ENCODE results near the gene UBB.
"Not testable (repeated sequence)": the region's sequence is repeated elsewhere in the genome, so short reads cannot be mapped to it uniquely, and the experiment has no call there.

Gene UBB

GRCh38 chr17:16377941-16378341, 3.0 kb upstream of the UBB start:
- DNase-seq, result no peak

GRCh38 chr17:16378636-16379282, 2.1 kb upstream of the UBB start:
- DNase-seq, result peak; percentile 65

GRCh38 chr17:16379654-16380053, 1.2 kb upstream of the UBB start:
- DNase-seq, result no peak

GRCh38 chr17:16381496-16381820, 567 bp downstream of the UBB start:
- peak; percentile 32 for DNase-seq

- no peak for DNase-seq
Observed at GRCh38 chr17:16383216-16383615, 2.3 kb downstream of the UBB start.

- DNase-seq, result no peak
Observed at GRCh38 chr17:16383772-16384287, 2.9 kb downstream of the UBB start.

GRCh38 chr17:16384557-16384956, 3.7 kb downstream of the UBB start:
- DNase-seq, result no peak

GRCh38 chr17:16386126-16386507, 5.2 kb downstream of the UBB start:
- not testable (repeated sequence) for DNase-seq

GRCh38 chr17:16391451-16391850, 10.6 kb downstream of the UBB start:
- DNase-seq, result no peak

GRCh38 chr17:16392491-16392890, 11.6 kb downstream of the UBB start:
- not testable (repeated sequence) for DNase-seq

- DNase-seq, result peak; percentile 35
Observed at GRCh38 chr17:16395887-16396286, 15.0 kb downstream of the UBB start.

- DNase-seq, result peak; percentile 65
Observed at GRCh38 chr17:16396693-16397092, 15.8 kb downstream of the UBB start.

GRCh38 chr17:16398270-16399267, 17.7 kb downstream of the UBB start:
- DNase-seq, result peak; percentile 80

- not testable (repeated sequence) for DNase-seq
Observed at GRCh38 chr17:16403847-16404246, 23.0 kb downstream of the UBB start.

- DNase-seq, result peak; percentile 47
Observed at GRCh38 chr17:16406742-16407674, 26.1 kb downstream of the UBB start.

GRCh38 chr17:16407911-16408588, 27.2 kb downstream of the UBB start:
- peak; percentile 77 for DNase-seq

- peak; percentile 80 for DNase-seq
Observed at GRCh38 chr17:16415031-16415924, 34.4 kb downstream of the UBB start, which contains the start of gene TRPV2. TRPV2 (plus strand) TSS chr17:16415571; CDS start chr17:16417669, 2,098 bp downstream.

GRCh38 chr17:16417399-16417798, 36.5 kb downstream of the UBB start:
- DNase-seq, result no peak

GRCh38 chr17:16417896-16418684, 37.2 kb downstream of the UBB start:
- no peak for DNase-seq

- no peak for DNase-seq
Observed at GRCh38 chr17:16418685-16419068, 37.8 kb downstream of the UBB start.
